ENCODE results near the gene EFCAB6. TPM values are rescaled to one million over a fixed set of nuclear protein-coding genes. Genes with fewer than 3 reads are reported as not detected.

EFCAB6 gene
- total and polyA plus RNA-seq, 2 of the 13 experiments (the other 11 are each of a cell fraction or from before 2014, with no cell fraction given): not detected

- intact Hi-C loops (cut with micrococcal nuclease; ENCODE audit: unreplicated experiment): no loop called here
- ATAC-seq: no peak
- no peak overlapping the region for H3K9ac ChIP-seq (ENCODE audit: insufficient read depth, low read depth, low read length)
- no peaks in the 10 kb centered on the region for H3K4me1 ChIP-seq (ENCODE audit: insufficient read depth, low read length)
- FAIRE-seq: no peak
- no peaks in the 10 kb centered on the region for H3K9me3 ChIP-seq (ENCODE audit: low read length)
- ChIA-PET POLR2A (no interaction called here), CTCF (ENCODE audit: low intra/inter-chr PET ratio, low total read pairs) (no interaction called here)
- H3K4me3 ChIP-seq (replicated peaks in 1 of 3; ENCODE audit: insufficient read depth in 1 of 3, low read depth in 2 of 3, low read length in 3 of 3): no peak overlapping the region
- WGBS (ENCODE audit: low lambda C conversion rate): 19% methylated on average over 8 of the region's 14 CpGs
- H3K79me2 ChIP-seq (ENCODE audit: insufficient read depth, low read length): no peaks in the 10 kb centered on the region
- H3K27me3 ChIP-seq (ENCODE audit: control insufficient read depth in 1 of 2, insufficient read depth in 2 of 2, low read length in 2 of 2): peaks cover 6 to 50% of the 10 kb centered on the region in 2 experiments; a peak in 3 of 5 replicates
- H4K20me1 ChIP-seq (ENCODE audit: insufficient read depth, low read length): peaks cover 4% of the 10 kb centered on the region; the same call in 1 of the 2 replicates
- no peaks in the 10 kb centered on the region for H3K36me3 ChIP-seq (replicated peaks in 1 of 2; ENCODE audit: control insufficient read depth in 1 of 2, insufficient read depth in 2 of 2, low read length in 2 of 2)
- no peak for DNase-seq (ENCODE audit: low spot score)
- H3K27ac ChIP-seq (ENCODE audit: extremely low read length, insufficient read depth, low read length): no peak overlapping the region
- no peak overlapping the region for H2AFZ ChIP-seq (ENCODE audit: low read length)
- in situ Hi-C loops (cut with HindIII; ENCODE audit: extremely low pct_ligation_motif_present, low pct_unique_long_range_greater_than_20kb): no loop called here
- no TSS peak for BruUV-seq (replicated peaks)
- H3K4me2 ChIP-seq (ENCODE audit: low read depth, low read length): no peak overlapping the region
- TF ChIP-seq ATF3 (CRISPR knock-in tag; IDR thresholded peaks at IDR 0.05) (no peak), E2F1 (CRISPR knock-in tag; IDR thresholded peaks at IDR 0.05) (no peak), ZNF34 (CRISPR knock-in tag; IDR thresholded peaks at IDR 0.05; ENCODE audit: borderline replicate concordance) (no peak), ZFYVE20 (CRISPR knock-in tag; IDR thresholded peaks at IDR 0.05; ENCODE audit: borderline replicate concordance, low read depth) (no peak), RFX1 (IDR thresholded peaks at IDR 0.05) (no peak), MYPOP (CRISPR knock-in tag; IDR thresholded peaks at IDR 0.05) (no peak), ZNF337 (CRISPR knock-in tag; IDR thresholded peaks at IDR 0.05; ENCODE audit: borderline replicate concordance, low read depth) (no peak), ZNF562 (CRISPR knock-in tag; IDR thresholded peaks at IDR 0.05; ENCODE audit: borderline replicate concordance) (no peak), CENPX (CRISPR knock-in tag; IDR thresholded peaks at IDR 0.05) (no peak), ZBTB44 (CRISPR knock-in tag; IDR thresholded peaks at IDR 0.05) (no peak), ETV6 (CRISPR knock-in tag; conservative IDR thresholded peaks at IDR 0.05) (no peak), HMGA1 (CRISPR knock-in tag; conservative IDR thresholded peaks at IDR 0.05) (no peak), REL (CRISPR knock-in tag; conservative IDR thresholded peaks at IDR 0.05) (no peak), ZMAT3 (CRISPR knock-in tag; conservative IDR thresholded peaks at IDR 0.05) (no peak), TERF1 (CRISPR knock-in tag; IDR thresholded peaks at IDR 0.05) (no peak), ZNF577 (CRISPR knock-in tag; IDR thresholded peaks at IDR 0.05; ENCODE audit: borderline replicate concordance, low read depth) (no peak), NAIF1 (CRISPR knock-in tag; IDR thresholded peaks at IDR 0.05; ENCODE audit: borderline replicate concordance) (no peak), NFE2 (CRISPR knock-in tag; IDR thresholded peaks at IDR 0.05) (no peak)
Observed at GRCh38 chr22:43854121-43854785, 42.1 kb upstream of the EFCAB6 start.

All from HepG2 (cell line).